HepG2 (cell line): Measurements from ENCODE around the gene MGA. TPM values are rescaled to one million over a fixed set of nuclear protein-coding genes. Genes with fewer than 3 reads are reported as not detected.
A peak's percentile ranks its signal among the peaks of the same experiment; 100 is the strongest.

Experiments used
- ARID5B ChIP-seq: IDR thresholded peaks from 2 replicates; pipeline ENCODE4 v1.4.0; 2020; ENCODE audit warnings: mild to moderate bottlenecking, missing genetic modification reagents
- ASH2L ChIP-seq: fragments of 300-600, 200-600 bp; sonication (generic); IDR thresholded peaks from 2 replicates; pipeline ENCODE4 v1.7.0; 2017; ENCODE audit warnings: low read depth, mild to moderate bottlenecking, moderate library complexity, mixed read lengths, low read length; ENCODE audit not compliant: insufficient read length
- CSRNP2 ChIP-seq: sonication (generic); formaldehyde crosslinking; conservative IDR thresholded peaks from 2 replicates; pipeline ENCODE4 v1.8.0; 2022; ENCODE audit warnings: low read depth, missing genetic modification reagents
- ESRRA ChIP-seq: sonication (generic); formaldehyde crosslinking; IDR thresholded peaks from 2 replicates; pipeline ENCODE4 v1.5.1; 2020; ENCODE audit warnings: mild to moderate bottlenecking, low read depth, missing genetic modification reagents
- HDAC2 ChIP-seq: sonication (generic); formaldehyde crosslinking; IDR thresholded peaks from 2 replicates; pipeline ENCODE4 v1.4.0; 2020; ENCODE audit warnings: missing genetic modification reagents
- KAT7 ChIP-seq: IDR thresholded peaks from 2 replicates; pipeline ENCODE4 v1.6.1; 2018; ENCODE audit warnings: borderline replicate concordance, missing compliant biosample characterization
- KDM6A ChIP-seq: IDR thresholded peaks from 2 replicates; pipeline ENCODE4 v1.6.1; 2016; ENCODE audit warnings: low read depth
- REST ChIP-seq, 2 experiments: IDR thresholded peaks; 2 replicates each; pipeline ENCODE4 v1.6.1; 2011 to 2012; ENCODE audit warnings: low read length in 2 of 2, borderline replicate concordance in 1 of 2, low read depth in 1 of 2, mild to moderate bottlenecking in 1 of 2, moderate library complexity in 1 of 2
- SOX5 ChIP-seq: IDR thresholded peaks from 2 replicates; pipeline ENCODE4 v1.6.1; 2016; ENCODE audit warnings: borderline replicate concordance
- ZBTB21 ChIP-seq: sonication (generic); formaldehyde crosslinking; IDR thresholded peaks from 2 replicates; pipeline ENCODE4 v1.4.0; 2020; ENCODE audit warnings: missing genetic modification reagents
- ZBTB4 ChIP-seq: sonication (generic); formaldehyde crosslinking; IDR thresholded peaks from 2 replicates; pipeline ENCODE4 v1.4.0; 2020; ENCODE audit warnings: missing genetic modification reagents, mild to moderate bottlenecking, borderline replicate concordance
- ZMYM3 ChIP-seq: sonication (generic); formaldehyde crosslinking; IDR thresholded peaks from 2 replicates; pipeline ENCODE4 v1.5.1; 2020; ENCODE audit warnings: mild to moderate bottlenecking, missing genetic modification reagents
- ZNF180 ChIP-seq: sonication (generic); formaldehyde crosslinking; IDR thresholded peaks from 2 replicates; pipeline ENCODE4 v1.4.0; 2020; ENCODE audit warnings: low read depth, missing genetic modification reagents, borderline replicate concordance
- ZNF225 ChIP-seq: sonication (generic); formaldehyde crosslinking; IDR thresholded peaks from 2 replicates; pipeline ENCODE4 v1.4.0; 2020; ENCODE audit warnings: mild to moderate bottlenecking, missing genetic modification reagents
- ZNF326 ChIP-seq: sonication (generic); formaldehyde crosslinking; IDR thresholded peaks from 2 replicates; pipeline ENCODE4 v1.4.0; 2020; ENCODE audit warnings: missing genetic modification reagents, borderline replicate concordance
- ZNF335 ChIP-seq: sonication (generic); formaldehyde crosslinking; IDR thresholded peaks from 2 replicates; pipeline ENCODE4 v1.4.0; 2020; ENCODE audit warnings: missing genetic modification reagents
- ZNF546 ChIP-seq: sonication (generic); formaldehyde crosslinking; conservative IDR thresholded peaks from 2 replicates; pipeline ENCODE4 v1.8.1; 2023; ENCODE audit warnings: mild to moderate bottlenecking, missing genetic modification reagents
- ZNF780A ChIP-seq: sonication (generic); formaldehyde crosslinking; IDR thresholded peaks from 2 replicates; pipeline ENCODE4 v1.8.0; 2022; ENCODE audit warnings: mild to moderate bottlenecking, missing genetic modification reagents, moderate library complexity
- ZSCAN30 ChIP-seq: sonication (generic); formaldehyde crosslinking; IDR thresholded peaks from 2 replicates; pipeline ENCODE4 v1.5.0; 2020; ENCODE audit warnings: mild to moderate bottlenecking, missing genetic modification reagents
- polyA plus RNA-seq, 8 experiments: library from polyadenylated mRNA; depleted of rRNA in 3 of 8; stranded (reverse) in 7 of 8; unstranded in 1 of 8; fragments of >200 nt; fragmentation: Illumina TruSeq in 4 of 8; extraction: Trizol in 4 of 8; gene quantifications; 2 replicates each; pipeline versions ENCODE4 v1.2.1 to v1.2.3, GENCODE V29; 2011 to 2016; ENCODE audit warnings: low read depth in 4 of 8, missing spikeins in 1 of 8, mixed read lengths in 1 of 8; ENCODE audit not compliant: insufficient read depth in 1 of 8
- total RNA-seq, 5 experiments: library from RNA; depleted of rRNA; stranded (reverse); fragments of >200 nt; fragmentation: Illumina TruSeq; extraction: Trizol; gene quantifications; 2 replicates each; pipeline ENCODE4 v1.2.3, GENCODE V29; 2016; ENCODE audit warnings: low read depth in 1 of 5

Gene MGA
- total and polyA plus RNA-seq, 2 of the 13 experiments (the other 11 are each of a cell fraction or from before 2014, with no cell fraction given), result 5.3 to 59.0 TPM

- no peak for TF ChIP-seq ARID5B (CRISPR knock-in tag)
- TF ChIP-seq ZNF335 (CRISPR knock-in tag), result no peak
- no peak for TF ChIP-seq ZMYM3 (CRISPR knock-in tag)
- TF ChIP-seq HDAC2 (CRISPR knock-in tag), result no peak
- no peak for TF ChIP-seq KDM6A (CRISPR knock-in tag)
- TF ChIP-seq ESRRA (CRISPR knock-in tag), result no peak
- TF ChIP-seq ZNF326, result no peak
- TF ChIP-seq ZNF546 (CRISPR knock-in tag), result no peak
- no peak for TF ChIP-seq ZBTB21
- TF ChIP-seq ZBTB4 (CRISPR knock-in tag), result no peak
- peak; percentile 82 for TF ChIP-seq SOX5 (CRISPR knock-in tag)
- no peak for TF ChIP-seq ZSCAN30
- no peak for TF ChIP-seq ZNF180
- no peak for TF ChIP-seq ZNF225
- no peak for TF ChIP-seq CSRNP2 (CRISPR knock-in tag)
- TF ChIP-seq ASH2L, result no peak
- TF ChIP-seq KAT7 (CRISPR knock-in tag), result no peak
- TF ChIP-seq ZNF780A (CRISPR knock-in tag), result no peak
- no peak for TF ChIP-seq REST (IDR thresholded peaks at IDR 0.05; ENCODE audit: borderline replicate concordance in 1 of 2, low read depth in 1 of 2, low read length in 2 of 2)
These were observed 23.1 kb upstream of the MGA start (continued) for GRCh38 chr15:41637086-41637485.
